PC-3 (cell line): ENCODE data around the gene PSMA3. TPM values are rescaled to one million over a fixed set of nuclear protein-coding genes. Genes with fewer than 3 reads are reported as not detected.

ENCODE experiments used
- ATAC-seq: fragments of 200-7000 bp; cut with Tn5 transposase; 2 replicates; pipeline ENCODE4 v1.9.1; 2020; ENCODE audit warnings: mild to moderate bottlenecking, moderate library complexity
- BruUV-seq: library from RNA; stranded (reverse); fragments of 400-500 nt; replicated peaks from 2 replicates; lab custom pipeline; 2021; lab: Mats Ljungman, UMichigan
- CTCF ChIA-PET: fragments of 300-600 bp; sonication (Branson Sonifier 250); formaldehyde crosslinking; loops from one replicate; lab custom pipeline; 2022; ENCODE audit warnings: antibody characterized with exemption; lab: Charles Lee
- POLR2A ChIA-PET: fragments of 300-600 bp; sonication (Branson Sonifier 250); formaldehyde crosslinking; loops from one replicate; lab custom pipeline; 2022; ENCODE audit warnings: antibody characterized with exemption; ENCODE audit not compliant: unreplicated experiment; lab: Charles Lee
- DNase-seq: peaks from one replicate; pipeline ENCODE4 v3.0.0-alpha.2; 2015
- H2AFZ ChIP-seq: fragments of 300-600 bp; sonication (generic); 2 replicates; pipeline ENCODE4 v1.6.0; 2016; ENCODE audit warnings: antibody characterized with exemption, low read length
- H3F3A ChIP-seq: fragments of 300-600 bp; sonication (generic); one replicate; pipeline ENCODE4 v1.6.0; 2017; ENCODE audit warnings: antibody characterized with exemption, low read length, control low read depth, mild to moderate bottlenecking; ENCODE audit not compliant: unreplicated experiment
- H3K27ac ChIP-seq: fragments of 300-600 bp; sonication (generic); 2 replicates; pipeline ENCODE4 v1.5.1; 2016; ENCODE audit warnings: mild to moderate bottlenecking, low read length
- H3K27me3 ChIP-seq: fragments of 300-600 bp; sonication (generic); 2 replicates; pipeline ENCODE4 v1.6.1; 2016; ENCODE audit warnings: low read length, mixed read lengths
- H3K36me3 ChIP-seq: fragments of 300-600 bp; sonication (generic); 2 replicates; pipeline ENCODE4 v1.6.1; 2016; ENCODE audit warnings: low read depth, mixed run types, low read length, mixed read lengths
- H3K4me1 ChIP-seq: fragments of 300-600 bp; sonication (generic); 2 replicates; pipeline ENCODE4 v1.5.1; 2016; ENCODE audit warnings: low read length; ENCODE audit not compliant: insufficient read depth
- H3K4me2 ChIP-seq: fragments of 300-600 bp; sonication (generic); 2 replicates; pipeline ENCODE4 v1.6.0; 2016; ENCODE audit warnings: low read length
- H3K4me3 ChIP-seq: fragments of 300-600 bp; sonication (generic); 2 replicates; pipeline ENCODE4 v1.5.1; 2016; ENCODE audit warnings: mild to moderate bottlenecking, low read length, mixed read lengths
- H3K79me2 ChIP-seq: fragments of 300-600 bp; sonication (generic); 2 replicates; pipeline ENCODE4 v1.6.1; 2017; ENCODE audit warnings: low read length, mixed read lengths
- H3K9ac ChIP-seq: fragments of 300-600 bp; sonication (generic); 2 replicates; pipeline ENCODE4 v1.6.0; 2016; ENCODE audit warnings: mild to moderate bottlenecking, low read length
- H3K9me2 ChIP-seq: fragments of 300-600 bp; sonication (generic); replicated peaks from 2 replicates; pipeline ENCODE4 v1.6.1; 2016; ENCODE audit warnings: mixed run types, low read length, mixed read lengths
- H3K9me3 ChIP-seq: fragments of 300-600 bp; sonication (generic); 2 replicates; pipeline ENCODE4 v1.6.1; 2016; ENCODE audit warnings: low read length, mixed read lengths
- H4K20me1 ChIP-seq: fragments of 300-600 bp; sonication (generic); 2 replicates; pipeline ENCODE4 v1.6.1; 2016; ENCODE audit warnings: low read length, mixed read lengths
- CTCF ChIP-seq: fragments of 300-600 bp; sonication (generic); conservative IDR thresholded peaks from 2 replicates; pipeline ENCODE4 v1.5.1; 2017; ENCODE audit warnings: antibody characterized with exemption, low read depth, mild to moderate bottlenecking, low read length
- EZH2 ChIP-seq: fragments of 300-600 bp; sonication (generic); IDR thresholded peaks from one replicate; pipeline ENCODE4 v1.6.1; 2017; ENCODE audit warnings: antibody characterized with exemption, mild to moderate bottlenecking, low read length; ENCODE audit not compliant: unreplicated experiment
- EZH2phosphoT487 ChIP-seq: fragments of 300-600 bp; sonication (generic); IDR thresholded peaks from 2 replicates; pipeline ENCODE4 v1.6.1; 2018; ENCODE audit warnings: mild to moderate bottlenecking, antibody characterized with exemption, low read length, borderline replicate concordance
- intact Hi-C: fragments of 100-400 bp; cut with micrococcal nuclease; formaldehyde crosslinking; loops from 2 replicates; pipeline ENCODE4 v1.9.0; 2023
- total RNA-seq: library from RNA; depleted of rRNA; stranded (reverse); fragments of >200 nt; gene quantifications from 2 replicates; pipeline ENCODE4 v1.2.3, GENCODE V29; 2014

Gene PSMA3
- total RNA-seq, 1 experiment from 2014 or later: 669 TPM

GRCh38 chr14:58301416-58301815 lies 56.8 kb downstream of the PSMA3 start:
- no TSS peak for BruUV-seq
- Histone ChIP-seq H4K20me1 (peaks cover 11% of the 10 kb centered on the region), H3K4me3 (no peak overlapping the region), H3K27me3 (no peaks in the 10 kb centered on the region), H3K27ac (no peak overlapping the region), H3K79me2 (peaks cover 42% of the 10 kb centered on the region), H3F3A (no peaks in the 10 kb centered on the region), H3K36me3 (peaks cover 28% of the 10 kb centered on the region; the same call in 1 of the 2 replicates), H2AFZ (no peak overlapping the region), H3K4me2 (no peak overlapping the region), H3K9ac (no peak overlapping the region), H3K9me2 (no peaks in the 10 kb centered on the region), H3K4me1 (peaks cover 10% of the 10 kb centered on the region), H3K9me3 (no peaks in the 10 kb centered on the region)
- no peak for DNase-seq
- no peak for ATAC-seq
- ChIA-PET CTCF (no interaction called here), POLR2A (no interaction called here)
- TF ChIP-seq EZH2phosphoT487 (no peak), EZH2 (no peak), CTCF (no peak)
- intact Hi-C loops: no loop called here

- peaks cover 2% of the 10 kb centered on the region for H3K4me1 ChIP-seq
- no peaks in the 10 kb centered on the region for H3K27me3 ChIP-seq
- intact Hi-C loops: no loop called here
- H3K36me3 ChIP-seq: peaks cover 33% of the 10 kb centered on the region; the same call in 1 of the 2 replicates
- H3F3A ChIP-seq: no peaks in the 10 kb centered on the region
- no TSS peak for BruUV-seq
- CTCF ChIA-PET: no interaction called here
- H4K20me1 ChIP-seq: no peaks in the 10 kb centered on the region
- H3K4me2 ChIP-seq: no peak overlapping the region
- no peaks in the 10 kb centered on the region for H3K9me2 ChIP-seq
- H3K9me3 ChIP-seq: no peaks in the 10 kb centered on the region
- H3K27ac ChIP-seq: no peak overlapping the region
- POLR2A ChIA-PET: no interaction called here
- no peak for ATAC-seq
- H3K79me2 ChIP-seq: peaks cover 7% of the 10 kb centered on the region
- no peak overlapping the region for H2AFZ ChIP-seq
- H3K4me3 ChIP-seq: no peak overlapping the region
- H3K9ac ChIP-seq: no peak overlapping the region
- DNase-seq: no peak
- TF ChIP-seq EZH2phosphoT487: no peak
- no peak for TF ChIP-seq CTCF
- no peak for TF ChIP-seq EZH2
Observed at GRCh38 chr14:58305730-58306129, 61.1 kb downstream of the PSMA3 start.

- ChIA-PET POLR2A (no interaction called here), CTCF (no interaction called here)
- Histone ChIP-seq H3K9ac (no peak overlapping the region), H3K4me3 (no peak overlapping the region), H3K27me3 (no peaks in the 10 kb centered on the region), H3K36me3 (peaks cover 26% of the 10 kb centered on the region; the same call in 1 of the 2 replicates), H3K27ac (no peak overlapping the region), H3K4me1 (no peaks in the 10 kb centered on the region), H3K79me2 (no peaks in the 10 kb centered on the region), H2AFZ (no peak overlapping the region), H3K4me2 (no peak overlapping the region), H3K9me2 (no peaks in the 10 kb centered on the region), H3K9me3 (no peaks in the 10 kb centered on the region), H3F3A (no peaks in the 10 kb centered on the region), H4K20me1 (no peaks in the 10 kb centered on the region)
- no TSS peak for BruUV-seq
- ATAC-seq (no peak), DNase-seq (no peak)
- intact Hi-C loops: no loop called here
- TF ChIP-seq EZH2phosphoT487: no peak
- TF ChIP-seq CTCF: no peak
- TF ChIP-seq EZH2: no peak
Observed at GRCh38 chr14:58307597-58308316, 63.1 kb downstream of the PSMA3 start.
